RWPE2 (cell line): ENCODE results near the gene CARD19.
A peak's percentile ranks its signal among the peaks of the same experiment; 100 is the strongest.

Source experiments
- ATAC-seq: fragments of 200-7000 bp; cut with Tn5 transposase; 3 replicates; pipeline ENCODE4 v1.9.1; 2021; ENCODE audit warnings: low read depth
- DNase-seq: peaks from one replicate; pipeline ENCODE4 v3.0.0-alpha.2; 2020; ENCODE audit warnings: low spot score
- H3K27ac ChIP-seq: fragments of 450-650 bp; 2 replicates; pipeline ENCODE4 v1.5.1; 2017; ENCODE audit warnings: mild to moderate bottlenecking; ENCODE audit not compliant: poor library complexity, severe bottlenecking
- H3K27me3 ChIP-seq: fragments of 250-450 bp; sonication (Bioruptor Pico); 2 replicates; pipeline ENCODE4 v1.5.1; 2021; ENCODE audit warnings: mild to moderate bottlenecking, moderate library complexity; ENCODE audit not compliant: insufficient read depth, poor library complexity, severe bottlenecking
- H3K36me3 ChIP-seq: fragments of 250-450 bp; sonication (Bioruptor Pico); 2 replicates; pipeline ENCODE4 v1.5.1; 2020; ENCODE audit warnings: low read depth, mild to moderate bottlenecking, moderate library complexity
- H3K4me1 ChIP-seq: fragments of 250-450 bp; sonication (Bioruptor Pico); 2 replicates; pipeline ENCODE4 v1.5.1; 2021; ENCODE audit warnings: mild to moderate bottlenecking, moderate library complexity; ENCODE audit not compliant: insufficient read depth, poor library complexity, severe bottlenecking
- H3K4me3 ChIP-seq: fragments of 250-450 bp; sonication (Bioruptor Pico); 2 replicates; pipeline ENCODE4 v1.5.1; 2021; ENCODE audit warnings: mild to moderate bottlenecking, moderate library complexity; ENCODE audit not compliant: severe bottlenecking
- H3K9me3 ChIP-seq: fragments of 250-450 bp; sonication (Bioruptor Pico); 2 replicates; pipeline ENCODE4 v1.5.1; 2021; ENCODE audit warnings: mild to moderate bottlenecking, moderate library complexity; ENCODE audit not compliant: severe bottlenecking
- CTCF ChIP-seq: fragments of 450-650 bp; IDR thresholded peaks from one replicate; pipeline ENCODE4 v1.5.1; 2017; ENCODE audit warnings: mild to moderate bottlenecking, moderate library complexity; ENCODE audit not compliant: poor library complexity, severe bottlenecking

The CARD19 gene

GRCh38 chr9:93090091-93090655 is 5.8 kb upstream of the CARD19 start:
- ATAC-seq (no peak), DNase-seq (no peak)
- Histone ChIP-seq H3K27me3 (no peaks in the 10 kb centered on the region), H3K9me3 (no peaks in the 10 kb centered on the region), H3K4me3 (no peak overlapping the region), H3K27ac (no peak overlapping the region), H3K36me3 (no peaks in the 10 kb centered on the region), H3K4me1 (no peaks in the 10 kb centered on the region)
- no peak for TF ChIP-seq CTCF

- DNase-seq: no peak
- Histone ChIP-seq H3K4me3 (no peak overlapping the region), H3K27me3 (no peaks in the 10 kb centered on the region), H3K27ac (no peak overlapping the region), H3K4me1 (no peaks in the 10 kb centered on the region), H3K9me3 (no peaks in the 10 kb centered on the region), H3K36me3 (no peaks in the 10 kb centered on the region)
- no peak for ATAC-seq
- no peak for TF ChIP-seq CTCF
Observed at GRCh38 chr9:93091056-93091452, 5.0 kb upstream of the CARD19 start.

- no peak overlapping the region for H3K4me3 ChIP-seq
- DNase-seq: peak; percentile 35
- no peak for TF ChIP-seq CTCF
- no peaks in the 10 kb centered on the region for H3K4me1 ChIP-seq
- H3K27ac ChIP-seq: no peak overlapping the region
- H3K9me3 ChIP-seq: no peaks in the 10 kb centered on the region
- no peaks in the 10 kb centered on the region for H3K27me3 ChIP-seq
- H3K36me3 ChIP-seq: no peaks in the 10 kb centered on the region
- no peak for ATAC-seq
Observed at GRCh38 chr9:93091453-93092081, 4.5 kb upstream of the CARD19 start.

- H3K27ac ChIP-seq: no peak overlapping the region
- no peaks in the 10 kb centered on the region for H3K27me3 ChIP-seq
- no peak overlapping the region for H3K4me3 ChIP-seq
- H3K4me1 ChIP-seq: peaks cover 2% of the 10 kb centered on the region
- no peak for ATAC-seq
- no peaks in the 10 kb centered on the region for H3K36me3 ChIP-seq
- H3K9me3 ChIP-seq: no peaks in the 10 kb centered on the region
- no peak for TF ChIP-seq CTCF
- peak; percentile 47 for DNase-seq
Observed at GRCh38 chr9:93092251-93092991, 3.6 kb upstream of the CARD19 start.
